H1 (cell line): Measurements from ENCODE around the gene PRRG2. TPM values are rescaled to one million over a fixed set of nuclear protein-coding genes. Genes with fewer than 3 reads are reported as not detected.

ENCODE experiments used
- BCL11A ChIP-seq, 2 experiments: IDR thresholded peaks; one replicate each; pipeline ENCODE4 v1.6.1; 2011; ENCODE audit warnings: low read depth in 2 of 2, low read length in 2 of 2, mild to moderate bottlenecking in 2 of 2
- CEBPB ChIP-seq: IDR thresholded peaks from 2 replicates; pipeline ENCODE4 v1.6.1; 2012; ENCODE audit warnings: low read depth, low read length
- TCF12 ChIP-seq: IDR thresholded peaks from 2 replicates; pipeline ENCODE4 v1.6.1; 2011; ENCODE audit warnings: low read depth, mild to moderate bottlenecking, low read length
- USF2 ChIP-seq: IDR thresholded peaks from 2 replicates; pipeline ENCODE4 v1.6.1; 2011; ENCODE audit warnings: low read length, improper control_type of control experiment
- ZNF274 ChIP-seq: IDR thresholded peaks from 2 replicates; pipeline ENCODE4 v1.7.0; 2012; ENCODE audit warnings: low read length, borderline replicate concordance; ENCODE audit errors: extremely low read depth
- polyA plus RNA-seq, 7 experiments: library from polyadenylated mRNA; depleted of rRNA in 3 of 7; stranded (reverse) in 5 of 7; unstranded in 2 of 7; fragments of >200 nt in 5 of 7; fragments of 200-250 nt in 2 of 7; gene quantifications; 1 replicate in 5 of 7; 2 replicates in 1 of 7; 4 replicates in 1 of 7; pipeline versions ENCODE4 v1.2.1 to v1.2.3, GENCODE V29; 2011 to 2013; ENCODE audit warnings: missing spikeins in 2 of 7, mixed read lengths in 2 of 7
- total RNA-seq: library from RNA; stranded (reverse); fragmentation: NEBNext Ultra II Directional; extraction: Animal tissue kit (Norgen Biotek cat#: 25700); gene quantifications from 2 replicates; pipeline ENCODE4 v1.2.1, GENCODE V29; 2021

Gene PRRG2
- total and polyA plus RNA-seq, 2 of the 8 experiments (the other 6 are each of a cell fraction or from before 2014, with no cell fraction given) = 4.1 to 5.6 TPM

- TF ChIP-seq CEBPB (no peak), TCF12 (no peak), USF2 (no peak), BCL11A (IDR thresholded peaks at IDR 0.05; ENCODE audit: low read depth in 2 of 2, low read length in 2 of 2) (no peak), ZNF274 (no peak)
Observed at GRCh38 chr19:49557641-49558325, 23.3 kb upstream of the PRRG2 start (continued).
